ENCODE data around the gene FAM241A. TPM values are rescaled to one million over a fixed set of nuclear protein-coding genes. Genes with fewer than 3 reads are reported as not detected.

Gene FAM241A
- total RNA-seq, 1 experiment from 2014 or later: 1.2 TPM

GRCh38 chr4:112213091-112213490 is 67.8 kb downstream of the FAM241A start:
- DNase-seq (ENCODE audit: low read depth): peak; percentile 66

GRCh38 chr4:112213856-112214255 is 68.6 kb downstream of the FAM241A start:
- peak; percentile 82 for DNase-seq (ENCODE audit: low read depth)

GRCh38 chr4:112214390-112215264 is 69.4 kb downstream of the FAM241A start:
- DNase-seq (ENCODE audit: low read depth): peak; percentile 65

GRCh38 chr4:112219826-112220366 is 74.6 kb downstream of the FAM241A start:
- no peak for DNase-seq (ENCODE audit: low read depth)

GRCh38 chr4:112222219-112222955 is 77.1 kb downstream of the FAM241A start:
- DNase-seq (ENCODE audit: low read depth): no peak

GRCh38 chr4:112225157-112225556 is 79.9 kb downstream of the FAM241A start:
- DNase-seq (ENCODE audit: low read depth): no peak

GRCh38 chr4:112230879-112231778 is 85.9 kb downstream of the FAM241A start:
- DNase-seq (ENCODE audit: low read depth): peak; percentile 97

- peak; percentile 74 for DNase-seq (ENCODE audit: low read depth)
Observed at GRCh38 chr4:112231779-112232713, 86.8 kb downstream of the FAM241A start, which contains the start of gene AP1AR. AP1AR (plus strand) TSS chr4:112231787; CDS start chr4:112232092, 305 bp downstream.

- peak; percentile 82 for DNase-seq (ENCODE audit: low read depth)
Observed at GRCh38 chr4:112234952-112235609, 89.8 kb downstream of the FAM241A start.

GRCh38 chr4:112236040-112236439 is 90.8 kb downstream of the FAM241A start:
- DNase-seq (ENCODE audit: low read depth): no peak

- DNase-seq (ENCODE audit: low read depth): no peak
Observed at GRCh38 chr4:112238833-112239232, 93.6 kb downstream of the FAM241A start.

Other genes starting within 250 kb of the FAM241A start
- 21.6 and 26.5 TPM in 2 replicates for gene AP1AR, start 86.3 kb downstream of the FAM241A start, total RNA-seq (2014; rRNA removed)
- 7.8 and 9.9 TPM in 2 replicates for gene TIFA, start 140.4 kb downstream of the FAM241A start, total RNA-seq (2014; rRNA removed)
- 13.5 and 14.4 TPM in 2 replicates for gene ALPK1, start 151.9 kb downstream of the FAM241A start, total RNA-seq (2014; rRNA removed)

All from LHCN-M2 (cell line).